NCI-H82 (cell line): ENCODE measurements around the gene ARFGEF3.
"Not testable (repeated sequence)": the region's sequence is repeated elsewhere in the genome, so short reads cannot be mapped to it uniquely, and the experiment has no call there.

Source experiments
- DNase-seq: peaks from one replicate; lab custom pipeline; 2025; lab: John Stamatoyannopoulos, UW

Gene ARFGEF3, protein sequence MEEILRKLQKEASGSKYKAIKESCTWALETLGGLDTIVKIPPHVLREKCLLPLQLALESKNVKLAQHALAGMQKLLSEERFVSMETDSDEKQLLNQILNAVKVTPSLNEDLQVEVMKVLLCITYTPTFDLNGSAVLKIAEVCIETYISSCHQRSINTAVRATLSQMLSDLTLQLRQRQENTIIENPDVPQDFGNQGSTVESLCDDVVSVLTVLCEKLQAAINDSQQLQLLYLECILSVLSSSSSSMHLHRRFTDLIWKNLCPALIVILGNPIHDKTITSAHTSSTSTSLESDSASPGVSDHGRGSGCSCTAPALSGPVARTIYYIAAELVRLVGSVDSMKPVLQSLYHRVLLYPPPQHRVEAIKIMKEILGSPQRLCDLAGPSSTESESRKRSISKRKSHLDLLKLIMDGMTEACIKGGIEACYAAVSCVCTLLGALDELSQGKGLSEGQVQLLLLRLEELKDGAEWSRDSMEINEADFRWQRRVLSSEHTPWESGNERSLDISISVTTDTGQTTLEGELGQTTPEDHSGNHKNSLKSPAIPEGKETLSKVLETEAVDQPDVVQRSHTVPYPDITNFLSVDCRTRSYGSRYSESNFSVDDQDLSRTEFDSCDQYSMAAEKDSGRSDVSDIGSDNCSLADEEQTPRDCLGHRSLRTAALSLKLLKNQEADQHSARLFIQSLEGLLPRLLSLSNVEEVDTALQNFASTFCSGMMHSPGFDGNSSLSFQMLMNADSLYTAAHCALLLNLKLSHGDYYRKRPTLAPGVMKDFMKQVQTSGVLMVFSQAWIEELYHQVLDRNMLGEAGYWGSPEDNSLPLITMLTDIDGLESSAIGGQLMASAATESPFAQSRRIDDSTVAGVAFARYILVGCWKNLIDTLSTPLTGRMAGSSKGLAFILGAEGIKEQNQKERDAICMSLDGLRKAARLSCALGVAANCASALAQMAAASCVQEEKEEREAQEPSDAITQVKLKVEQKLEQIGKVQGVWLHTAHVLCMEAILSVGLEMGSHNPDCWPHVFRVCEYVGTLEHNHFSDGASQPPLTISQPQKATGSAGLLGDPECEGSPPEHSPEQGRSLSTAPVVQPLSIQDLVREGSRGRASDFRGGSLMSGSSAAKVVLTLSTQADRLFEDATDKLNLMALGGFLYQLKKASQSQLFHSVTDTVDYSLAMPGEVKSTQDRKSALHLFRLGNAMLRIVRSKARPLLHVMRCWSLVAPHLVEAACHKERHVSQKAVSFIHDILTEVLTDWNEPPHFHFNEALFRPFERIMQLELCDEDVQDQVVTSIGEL (N-terminal part only)

DNA sequence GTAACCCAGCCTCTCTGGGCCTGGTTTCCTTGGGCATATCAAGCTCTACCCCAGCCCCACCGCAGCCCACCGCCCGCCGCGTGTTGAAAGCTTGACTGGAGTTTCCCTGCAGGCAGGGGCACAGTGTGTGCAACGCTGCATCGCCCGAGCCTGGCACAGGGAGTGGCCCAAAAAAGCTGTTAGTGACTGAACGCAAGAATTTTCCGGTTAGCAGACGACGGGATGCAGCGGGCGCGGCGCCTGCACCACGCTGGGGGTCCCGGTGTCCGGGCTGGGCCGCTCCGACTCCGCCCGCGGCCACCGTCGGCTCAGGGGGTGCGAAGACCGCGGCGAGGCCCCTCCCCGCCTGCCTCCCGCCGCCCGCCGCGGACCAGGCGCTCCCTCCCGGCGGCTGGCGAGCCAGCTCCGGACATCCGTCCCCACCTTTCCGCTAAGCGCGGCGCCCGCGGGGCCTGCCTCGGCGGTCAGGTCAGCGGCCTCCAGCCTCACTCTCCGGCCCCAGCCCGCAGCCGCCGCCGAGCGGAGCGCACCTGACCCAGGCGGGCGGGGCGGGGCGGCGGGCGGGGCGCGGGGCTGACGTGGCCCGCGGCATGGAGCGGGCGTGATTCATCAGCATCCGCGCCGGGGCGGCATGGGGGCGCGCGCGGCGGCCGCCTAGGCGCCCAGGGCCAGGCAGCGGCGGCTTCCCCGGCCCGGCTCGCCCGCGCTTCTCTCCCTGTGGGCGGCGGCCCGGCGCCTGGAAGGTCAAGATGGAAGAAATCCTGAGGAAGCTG is at the start of gene ARFGEF3:
ARFGEF3 (plus strand) TSS at position 602 of the 773 bp plus-strand sequence; CDS start at position 750, 148 bp downstream.
- DNase-seq, result peak; percentile 48

DNA sequence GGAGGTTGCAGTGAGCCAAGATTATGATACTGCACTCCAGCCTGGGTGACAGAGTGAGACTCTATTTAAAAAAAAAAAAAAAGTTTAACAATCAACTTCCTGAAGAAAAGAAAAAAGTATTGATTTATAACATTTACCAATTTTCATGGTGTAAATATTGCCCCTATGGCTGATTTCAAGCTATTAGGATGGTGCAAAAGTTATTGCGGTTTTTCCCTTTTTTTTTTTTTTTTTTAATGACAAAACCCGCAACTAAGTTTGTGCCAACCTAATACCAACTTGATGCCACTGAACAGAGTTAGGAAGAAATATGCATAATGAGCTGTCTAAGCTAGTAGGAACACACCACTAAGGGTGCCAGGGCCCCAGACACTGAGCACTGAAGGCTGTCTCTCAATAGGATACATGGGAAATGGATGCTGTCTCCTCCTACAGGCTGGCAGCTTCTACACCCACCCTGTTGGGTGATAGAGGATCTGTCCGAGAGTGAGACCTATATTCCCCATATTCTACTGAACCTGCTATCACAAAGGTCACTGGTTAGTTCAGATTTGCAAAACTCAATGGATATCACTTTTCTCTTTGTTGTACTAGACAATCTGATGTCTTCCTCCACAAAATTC is 48.0 kb upstream of the ARFGEF3 start:
- peak; percentile 41 for DNase-seq

DNA sequence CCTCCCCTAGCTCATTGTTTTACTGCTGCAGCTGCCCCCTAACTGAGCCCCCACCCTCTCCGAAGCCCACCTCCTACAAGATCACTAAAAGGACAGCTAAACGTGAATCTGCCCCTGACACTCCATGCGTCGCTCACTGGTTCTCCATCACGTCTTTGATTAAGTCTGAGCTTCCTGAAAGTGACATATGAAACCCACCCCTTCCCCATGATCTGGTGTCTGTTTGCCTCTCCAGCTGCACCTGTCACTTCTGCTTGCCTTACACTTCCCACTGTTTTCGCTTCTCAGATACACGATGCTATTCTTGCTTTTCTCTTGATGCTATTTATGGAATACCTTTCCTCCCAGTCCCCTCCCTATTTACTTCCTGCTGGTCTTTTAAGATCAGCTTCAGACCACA is 46.5 kb upstream of the ARFGEF3 start:
- DNase-seq, result peak; percentile 12

DNA sequence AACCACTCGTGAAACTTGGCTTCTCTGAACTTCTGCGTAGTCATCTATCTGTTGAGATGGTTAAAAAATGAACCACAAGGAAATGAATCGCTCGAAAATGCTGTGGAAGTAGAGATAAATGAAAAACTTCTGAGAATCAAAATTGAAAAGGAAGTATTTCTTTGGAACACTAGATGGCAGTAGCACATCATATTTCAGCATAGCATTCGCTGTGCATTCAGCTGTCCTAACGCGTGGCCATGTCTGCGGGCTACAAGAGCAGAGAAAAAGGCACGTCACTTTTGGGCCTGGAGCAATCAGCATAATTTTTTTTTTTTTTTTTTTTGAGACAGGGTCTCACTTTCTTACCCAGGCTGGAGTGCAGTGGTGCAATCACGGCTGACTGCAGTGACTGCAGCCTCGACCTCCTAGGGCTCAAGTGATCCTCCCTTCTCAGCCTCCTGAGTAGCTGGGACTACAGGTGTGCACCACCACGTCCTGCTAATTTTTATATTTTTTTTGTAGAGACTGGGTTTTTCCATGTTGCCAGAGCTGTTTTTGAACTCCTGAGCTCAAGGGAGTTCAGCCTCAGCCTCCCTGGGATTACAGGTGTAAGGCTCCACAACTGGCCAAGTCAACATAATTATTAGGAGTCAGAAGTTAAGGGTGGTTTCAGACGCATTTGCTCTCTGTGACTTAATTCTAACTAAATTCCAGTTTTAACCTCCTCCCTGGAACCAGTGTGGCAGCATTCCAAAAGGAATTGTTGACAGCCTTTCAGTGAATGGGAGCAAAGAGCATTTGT is 45.7 kb upstream of the ARFGEF3 start:
- peak; percentile 82 for DNase-seq

DNA sequence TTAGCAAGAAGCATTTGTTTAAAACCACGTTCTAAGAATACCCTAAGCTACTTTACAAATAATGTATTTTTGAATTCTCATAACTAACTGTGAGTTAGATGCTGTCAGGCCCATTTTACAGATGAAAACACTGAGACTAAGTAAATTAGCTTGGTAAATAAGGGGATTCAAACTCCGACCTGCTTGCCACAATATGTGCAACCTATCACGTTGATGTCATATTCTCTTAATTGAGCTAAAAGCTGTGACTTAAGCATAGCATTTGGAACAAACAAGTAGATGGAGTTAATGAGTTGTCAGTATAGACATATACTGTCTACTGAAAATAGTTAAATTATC is 45.1 kb upstream of the ARFGEF3 start:
- DNase-seq, result no peak

DNA sequence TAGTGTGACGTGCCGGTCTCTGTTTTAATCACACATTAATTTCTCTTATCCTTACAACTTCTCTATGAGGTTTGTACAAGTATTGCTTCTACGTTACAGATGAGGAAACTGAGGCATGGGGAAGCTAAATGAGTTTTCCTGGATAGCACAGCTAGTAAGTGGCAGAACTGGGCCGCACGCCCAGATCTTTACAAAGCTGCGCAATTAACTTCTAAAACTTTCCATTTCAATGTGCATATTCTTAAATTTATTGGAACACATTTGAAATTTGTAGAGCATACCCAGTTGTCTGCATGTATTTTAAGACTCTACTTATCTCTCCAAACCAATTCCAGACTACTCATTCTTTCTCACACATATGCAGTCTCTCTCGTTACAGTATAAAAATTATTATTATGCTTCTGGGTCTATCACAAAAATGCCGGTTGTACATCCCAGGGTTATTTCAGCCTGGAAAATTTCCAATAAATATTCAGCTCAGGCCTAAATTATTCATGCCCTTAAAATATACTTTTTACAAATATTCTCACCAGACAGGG is 44.3 kb upstream of the ARFGEF3 start:
- DNase-seq, result no peak

DNA sequence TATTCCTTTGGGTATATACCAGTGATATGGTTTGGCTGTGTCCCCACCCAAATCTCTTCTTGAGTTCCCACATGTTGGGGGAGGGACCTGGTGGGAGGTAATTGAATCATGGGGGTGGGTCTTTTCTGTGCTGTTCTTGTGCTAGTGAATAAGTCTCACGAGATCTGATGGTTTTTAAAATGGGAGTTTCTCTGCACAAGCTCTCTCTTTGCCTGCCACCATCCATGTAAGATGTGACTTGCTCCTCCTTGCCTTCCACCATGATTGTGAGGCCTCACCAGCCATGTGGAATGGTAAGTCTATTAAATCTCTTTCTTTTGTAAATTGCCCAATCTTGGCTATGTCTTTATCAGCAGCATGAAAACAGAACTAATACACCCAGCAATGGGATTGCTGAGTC is 42.5 kb upstream of the ARFGEF3 start:
- DNase-seq, result not testable (repeated sequence)

DNA sequence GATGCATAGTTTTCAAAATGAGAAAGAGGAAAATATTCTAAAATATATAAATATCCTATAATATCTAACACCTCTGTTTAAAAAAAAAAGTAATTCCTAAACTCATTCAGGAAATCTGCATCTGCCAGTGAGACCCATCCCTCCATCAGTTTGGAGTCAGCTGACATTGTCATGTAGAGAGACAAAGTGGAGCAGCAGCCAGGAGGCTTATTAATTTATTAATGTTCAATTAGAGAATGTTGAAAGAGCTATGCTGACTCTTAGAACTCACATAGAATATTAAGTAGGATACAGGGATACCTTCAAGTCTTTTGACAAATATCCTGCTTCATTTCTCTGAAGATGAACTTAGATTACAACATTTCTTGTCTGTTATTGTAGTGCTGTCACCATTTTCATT is 41.8 kb upstream of the ARFGEF3 start:
- no peak for DNase-seq

DNA sequence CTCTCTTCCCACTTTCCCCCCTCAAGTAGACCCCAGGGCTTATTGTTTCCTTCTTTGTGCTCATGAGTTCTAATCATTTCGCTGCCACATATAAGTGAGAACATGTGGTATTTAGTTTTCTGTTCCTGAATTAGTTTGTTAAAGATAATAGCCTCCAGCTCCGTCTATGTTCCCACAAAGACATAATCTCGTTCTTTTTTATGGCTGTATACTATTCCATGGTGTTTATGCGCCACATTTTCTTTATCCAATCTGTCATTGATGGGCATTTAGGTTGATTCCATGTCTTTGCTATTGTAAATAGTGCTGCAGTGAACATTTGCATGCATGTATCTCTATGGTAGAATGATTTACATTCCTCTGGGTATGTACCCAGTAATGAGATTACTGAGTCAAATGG is 37.6 kb upstream of the ARFGEF3 start:
- DNase-seq, result no peak

DNA sequence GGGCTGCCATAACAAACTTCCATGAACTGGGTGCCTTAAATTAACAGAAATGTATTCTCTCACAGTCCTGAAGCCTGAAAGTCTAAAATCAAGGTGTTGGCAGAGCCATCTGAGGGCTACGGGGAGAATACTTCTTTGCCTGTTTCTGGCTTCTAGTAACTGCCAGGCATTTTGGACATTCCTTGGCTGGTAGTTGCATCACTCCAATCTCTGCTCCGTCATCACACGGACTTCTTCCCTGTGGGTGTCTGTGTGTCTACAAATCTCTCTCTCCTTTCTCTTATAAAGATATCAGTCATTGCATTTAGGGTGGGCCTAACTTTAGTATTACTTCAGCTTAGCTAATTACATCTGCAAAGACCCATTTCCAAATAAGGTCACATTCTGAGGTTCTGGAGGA is 33.6 kb upstream of the ARFGEF3 start:
- DNase-seq, result no peak

DNA sequence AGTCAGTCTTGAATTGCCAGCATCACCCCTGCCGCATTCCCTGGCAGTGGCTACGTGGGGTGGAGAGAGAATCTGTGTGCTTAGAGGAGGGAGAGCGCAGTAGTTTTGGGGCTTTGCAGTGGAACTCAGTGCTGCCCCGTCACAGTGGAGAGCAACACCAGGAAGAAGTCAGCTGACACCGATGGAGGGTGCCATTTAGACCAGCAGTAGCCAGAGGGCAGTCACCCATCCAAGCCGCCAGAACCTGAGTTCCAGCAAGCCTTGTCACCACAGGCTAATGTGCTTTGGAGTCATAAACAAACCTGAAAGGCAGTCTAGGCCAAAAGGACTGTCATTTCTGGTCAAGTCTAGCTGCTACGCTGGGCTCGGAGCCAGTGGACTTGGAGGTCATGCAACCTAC is 32.5 kb upstream of the ARFGEF3 start:
- no peak for DNase-seq

DNA sequence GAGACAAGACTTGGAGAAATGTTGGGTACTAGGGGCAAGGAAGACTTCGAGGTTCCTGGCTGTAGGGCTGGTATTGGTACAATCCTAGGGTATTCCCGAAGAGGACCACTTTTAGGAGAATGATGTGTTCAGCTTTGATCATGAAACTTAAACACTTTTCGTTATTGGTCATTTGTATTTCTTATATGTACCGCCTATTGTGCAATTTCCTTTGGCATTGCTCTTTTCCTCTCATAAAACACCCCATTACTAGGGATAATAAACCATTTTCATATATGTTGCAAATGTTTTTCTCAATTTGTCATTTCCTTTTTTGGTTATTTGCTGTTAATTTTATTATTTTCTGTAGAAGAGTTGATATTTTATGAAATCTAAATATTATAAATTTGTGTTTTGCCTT is 18.9 kb upstream of the ARFGEF3 start:
- DNase-seq, result no peak

DNA sequence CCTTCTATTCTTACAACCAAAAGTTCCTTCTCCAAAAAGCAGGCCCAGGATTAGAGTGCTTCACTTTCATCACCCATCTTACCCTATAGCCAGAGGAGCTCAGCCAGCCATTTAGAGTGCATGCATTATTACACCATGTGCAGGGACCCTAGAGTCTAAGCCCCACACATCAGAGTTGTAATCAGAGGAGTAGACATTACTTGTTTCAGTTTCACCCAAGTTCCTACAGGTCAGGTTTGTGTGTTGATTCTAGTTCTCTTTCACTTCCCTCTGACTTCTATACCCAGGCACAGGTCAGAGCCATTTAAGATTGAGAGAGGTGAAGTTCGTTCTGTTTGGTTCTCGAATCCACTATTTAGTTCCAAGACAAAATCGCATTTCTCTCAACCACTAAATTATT is 16.3 kb upstream of the ARFGEF3 start:
- DNase-seq, result no peak

DNA sequence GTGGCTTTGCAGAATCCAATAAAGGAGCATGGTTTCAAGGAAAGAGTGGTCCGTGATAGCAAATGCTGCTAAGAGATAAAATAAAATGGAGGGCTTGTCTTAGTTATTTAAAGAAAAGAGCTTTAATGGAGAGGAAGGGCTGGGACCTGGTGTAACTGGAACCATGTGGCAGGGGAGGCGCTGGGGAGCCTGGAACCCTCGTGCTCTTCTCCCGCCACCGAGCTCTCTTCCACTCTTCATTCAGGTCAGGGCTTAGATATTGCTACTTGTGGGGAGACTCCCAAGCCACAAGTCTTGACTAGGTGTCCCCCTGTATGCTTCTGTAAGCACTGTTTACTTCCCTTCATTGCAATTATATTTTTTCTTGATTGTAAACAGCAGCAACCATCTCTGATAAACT is 15.2 kb upstream of the ARFGEF3 start:
- DNase-seq, result no peak

DNA sequence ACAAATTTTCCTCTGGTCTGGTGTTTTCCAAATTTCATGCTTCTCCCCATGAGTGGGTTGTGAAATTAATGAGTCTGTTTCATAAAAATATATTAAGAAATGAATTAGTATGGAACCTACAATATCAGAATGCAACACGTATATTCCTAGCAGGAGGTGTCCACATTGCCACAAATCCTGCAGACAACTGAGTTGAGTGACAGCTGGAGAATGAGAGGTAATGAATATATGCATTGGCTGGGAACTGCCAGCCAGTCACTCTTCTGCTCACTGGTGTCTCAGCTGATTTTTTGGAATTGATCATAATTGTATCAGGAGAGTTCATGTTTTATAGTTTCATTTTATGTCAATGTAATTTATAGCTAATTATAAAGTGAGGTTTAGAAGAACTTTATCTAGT is 6.3 kb upstream of the ARFGEF3 start:
- DNase-seq, result no peak

DNA sequence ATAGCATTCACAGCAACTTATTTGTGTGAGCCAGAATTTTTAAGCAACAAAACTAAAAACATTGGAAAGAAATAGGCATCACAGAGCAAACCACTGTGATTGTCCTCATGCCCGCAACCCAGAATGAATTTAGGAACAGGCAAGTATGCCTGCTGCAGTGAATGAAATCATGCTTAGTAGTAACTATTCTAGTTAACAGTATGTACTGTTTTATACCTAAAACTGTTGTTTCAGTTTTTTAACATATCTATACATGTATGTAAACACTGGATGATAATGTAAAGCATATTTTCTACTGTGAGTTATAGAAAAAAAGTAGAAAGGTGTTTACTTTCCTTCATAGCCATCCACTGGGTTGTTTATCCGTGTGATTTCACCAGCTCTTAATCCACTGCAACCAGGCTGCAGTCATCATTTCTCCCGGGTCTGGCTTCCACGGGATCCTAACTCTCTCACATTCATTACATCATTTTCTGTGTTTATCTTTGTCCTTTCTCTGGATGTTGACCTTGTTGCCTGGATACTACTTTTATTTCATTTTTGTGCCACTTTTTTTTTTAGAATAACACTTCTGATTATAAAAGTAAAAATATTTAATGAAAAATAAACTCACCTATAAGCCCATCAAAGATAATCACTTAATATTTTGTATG is 3.6 kb upstream of the ARFGEF3 start:
- DNase-seq, result no peak

DNA sequence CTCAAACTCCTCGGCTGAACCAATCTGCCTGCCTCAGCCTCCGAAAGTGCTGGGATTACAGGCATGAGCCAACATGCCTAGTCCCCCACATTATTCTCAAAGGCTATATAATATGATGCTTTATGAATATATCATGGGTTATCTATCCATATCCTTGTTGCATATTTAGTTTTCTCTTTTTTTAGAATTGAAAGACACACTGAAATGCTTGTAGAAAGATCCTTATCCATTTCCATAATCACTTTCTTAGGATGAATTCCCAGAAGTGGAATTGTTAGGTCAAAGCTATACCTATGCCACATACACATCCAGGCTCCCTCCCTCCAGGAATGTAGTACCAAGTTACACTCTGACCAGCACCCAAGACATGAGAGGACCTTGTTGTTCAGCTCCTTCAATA is 2.5 kb upstream of the ARFGEF3 start:
- no peak for DNase-seq

DNA sequence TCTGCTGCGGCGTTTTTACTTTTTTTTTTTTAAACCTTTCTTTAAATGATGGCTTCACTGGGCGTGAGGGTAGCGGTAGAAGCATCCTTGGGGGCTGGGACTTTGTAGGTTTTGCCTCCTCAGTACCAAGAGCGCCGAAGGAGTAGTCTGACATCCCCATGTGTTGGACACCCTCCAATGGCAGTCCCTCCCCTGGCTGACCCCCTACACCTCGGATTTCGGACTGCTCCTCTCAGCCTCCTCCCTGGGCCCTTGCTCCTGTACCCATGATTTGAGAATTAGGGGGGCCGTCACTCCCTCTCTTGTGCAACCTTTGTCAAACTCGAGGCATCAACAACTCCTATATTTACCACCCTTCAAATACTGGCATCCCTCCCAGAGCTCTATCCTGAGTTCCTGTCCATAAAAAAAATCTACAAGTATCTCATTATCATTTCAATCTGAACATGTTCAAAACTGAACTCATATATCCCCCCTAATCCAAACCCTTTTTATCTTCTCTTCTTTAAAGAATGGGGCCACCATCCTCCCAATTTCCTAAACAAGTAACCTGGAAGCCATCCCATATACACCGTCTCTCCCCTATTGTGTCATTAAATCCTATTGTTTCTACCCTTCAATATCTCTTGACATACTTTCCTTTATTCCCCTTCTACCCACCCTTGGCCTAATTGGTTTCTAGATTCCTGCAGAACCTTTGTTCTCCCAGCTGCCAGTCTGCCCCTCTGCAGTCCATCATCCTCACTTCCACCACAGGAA is 1.2 kb upstream of the ARFGEF3 start:
- DNase-seq, result no peak

DNA sequence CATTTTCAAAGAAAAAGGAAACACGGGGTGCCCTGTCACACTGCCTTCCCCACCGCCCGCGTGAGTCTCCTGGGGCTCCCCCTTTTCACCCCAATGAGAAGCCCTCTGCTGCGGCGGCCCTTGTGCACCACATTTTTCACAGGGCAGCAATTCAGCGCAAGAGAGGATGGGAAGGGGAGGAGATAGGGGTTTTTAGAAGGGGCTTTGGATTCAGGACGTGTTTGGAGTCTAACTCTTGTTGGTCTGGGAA is 726 bp upstream of the ARFGEF3 start:
- no peak for DNase-seq
